Progenitor cell of endocrine pancreas (in vitro differentiated cells): ENCODE results near the gene UNC45B. TPM values are rescaled to one million over a fixed set of nuclear protein-coding genes. Genes with fewer than 3 reads are reported as not detected.

Experiments used
- DNase-seq: peaks from one replicate; pipeline ENCODE4 v3.0.0; 2021; ENCODE audit warnings: low spot score; ENCODE audit not compliant: unreplicated experiment
- H3K27ac Mint-ChIP-seq: 2 replicates; pipeline ENCODE4 v1.8.0; 2021; ENCODE audit warnings: mild to moderate bottlenecking, moderate library complexity, mixed read lengths
- H3K27me3 Mint-ChIP-seq: 2 replicates; pipeline ENCODE4 v1.8.0; 2021; ENCODE audit warnings: mixed read lengths
- H3K36me3 Mint-ChIP-seq: 2 replicates; pipeline ENCODE4 v1.8.0; 2022; ENCODE audit warnings: mixed read lengths; ENCODE audit not compliant: insufficient read depth
- H3K4me1 Mint-ChIP-seq: 2 replicates; pipeline ENCODE4 v1.8.0; 2021; ENCODE audit warnings: low read depth, mixed read lengths
- H3K4me3 Mint-ChIP-seq: 2 replicates; pipeline ENCODE4 v1.8.0; 2021; ENCODE audit warnings: low read depth, mild to moderate bottlenecking, moderate library complexity, mixed read lengths
- H3K9me3 Mint-ChIP-seq: 2 replicates; pipeline ENCODE4 v1.8.0; 2021; ENCODE audit warnings: low read depth, mixed read lengths
- CTCF ChIP-seq: fragments of 200-600 bp; sonication (generic); IDR thresholded peaks from one replicate; pipeline ENCODE4 v1.5.0; 2021; ENCODE audit warnings: antibody characterized with exemption, mild to moderate bottlenecking; ENCODE audit not compliant: unreplicated experiment
- total RNA-seq: library from RNA; stranded (reverse); gene quantifications from 2 replicates; pipeline ENCODE4 v1.2.1, GENCODE V29; 2021

Gene UNC45B
- total RNA-seq, 1 donor from 2014 or later, result not detected

- peak within 1 kb of the TSS; percentile 24 for H3K4me3 Mint-ChIP-seq
Measured at GRCh38 chr17:35121315-35121714, 26.3 kb upstream of the UNC45B start, which contains the start of gene FNDC8. Gene FNDC8 (plus strand): TSS chr17:35121615. CDS start chr17:35121694, 79 bp downstream.

GRCh38 chr17:35127751-35128514 lies 19.7 kb upstream of the UNC45B start:
- H3K27ac Mint-ChIP-seq, result no peak overlapping the region

More at GRCh38 chr17:35121315-35121714, 26.3 kb upstream of the UNC45B start, which contains the start of gene FNDC8:
- Mint-ChIP-seq H3K27ac (no peak within 1 kb of the TSS), H3K36me3 (peaks cover 3% of the 10 kb centered on the region), H3K27me3 (peaks cover 13% of the 10 kb centered on the region), H3K9me3 (no peaks in the 10 kb centered on the region), H3K4me1 (peaks cover 4% of the 10 kb centered on the region)
- no peak for DNase-seq
- TF ChIP-seq CTCF, result no peak

GRCh38 chr17:35129154-35129972 lies 18.3 kb upstream of the UNC45B start:
- Mint-ChIP-seq H3K4me3 (no peak overlapping the region), H3K9me3 (no peaks in the 10 kb centered on the region), H3K36me3 (peaks cover 9% of the 10 kb centered on the region), H3K27ac (no peak overlapping the region), H3K4me1 (no peaks in the 10 kb centered on the region), H3K27me3 (no peaks in the 10 kb centered on the region)
- no peak for DNase-seq
- TF ChIP-seq CTCF, result no peak

More at GRCh38 chr17:35127751-35128514, 19.7 kb upstream of the UNC45B start:
- DNase-seq, result no peak
- no peak overlapping the region for H3K4me3 Mint-ChIP-seq
- H3K27me3 Mint-ChIP-seq, result no peaks in the 10 kb centered on the region
- peaks cover 2% of the 10 kb centered on the region for H3K36me3 Mint-ChIP-seq
- H3K9me3 Mint-ChIP-seq, result no peaks in the 10 kb centered on the region
- TF ChIP-seq CTCF, result no peak
- no peaks in the 10 kb centered on the region for H3K4me1 Mint-ChIP-seq

- Mint-ChIP-seq H3K9me3 (no peaks in the 10 kb centered on the region), H3K27me3 (no peaks in the 10 kb centered on the region), H3K4me3 (no peak overlapping the region), H3K36me3 (peaks cover 9% of the 10 kb centered on the region), H3K27ac (no peak overlapping the region), H3K4me1 (no peaks in the 10 kb centered on the region)
- DNase-seq, result no peak
- no peak for TF ChIP-seq CTCF
Measured at GRCh38 chr17:35129973-35130351, 17.7 kb upstream of the UNC45B start.

- TF ChIP-seq CTCF, result no peak
- no peaks in the 10 kb centered on the region for H3K9me3 Mint-ChIP-seq
- H3K27me3 Mint-ChIP-seq, result no peaks in the 10 kb centered on the region
- H3K4me1 Mint-ChIP-seq, result no peaks in the 10 kb centered on the region
- peaks cover 9% of the 10 kb centered on the region for H3K36me3 Mint-ChIP-seq
- no peak for DNase-seq
- peak overlapping the region; percentile 62 for H3K27ac Mint-ChIP-seq
- no peak overlapping the region for H3K4me3 Mint-ChIP-seq
Measured at GRCh38 chr17:35130392-35130791, 17.2 kb upstream of the UNC45B start.
